CD14-positive monocyte (primary cell): ENCODE results near the gene TATDN3. TPM values are rescaled to one million over a fixed set of nuclear protein-coding genes. Genes with fewer than 3 reads are reported as not detected.

Source experiments
- DNase-seq, 3 donors: peaks; one replicate each; pipeline ENCODE4 v3.0.0-alpha.2; 2011 to 2022
- H2AFZ ChIP-seq: 2 replicates; pipeline ENCODE4 v1.6.0; 2012; ENCODE audit warnings: mild to moderate bottlenecking, low read depth, low read length, inconsistent platforms; ENCODE audit not compliant: insufficient read depth, poor library complexity, severe bottlenecking
- H3K27ac ChIP-seq, 2 donors: 1 replicate in 1 of 2; 2 replicates in 1 of 2; pipeline ENCODE4 v1.5.1; 2012 to 2013; ENCODE audit warnings: low read length in 2 of 2, control low read depth in 1 of 2, inconsistent platforms in 1 of 2, low read depth in 1 of 2, mild to moderate bottlenecking in 1 of 2
- H3K27me3 ChIP-seq, 2 donors: one replicate each; pipeline versions ENCODE4 v1.6.0 to v1.6.1; 2011 to 2013; ENCODE audit warnings: low read length in 2 of 2; ENCODE audit not compliant: control insufficient read depth in 2 of 2, insufficient read depth in 2 of 2
- H3K36me3 ChIP-seq, 2 donors: replicated peaks in 1 of 2; 1 replicate in 1 of 2; 2 replicates in 1 of 2; pipeline versions ENCODE4 v1.5.1 to v1.6.1; 2012 to 2013; ENCODE audit warnings: low read length in 2 of 2, control low read depth in 1 of 2, inconsistent platforms in 1 of 2, mild to moderate bottlenecking in 1 of 2; ENCODE audit not compliant: insufficient read depth in 2 of 2, control insufficient read depth in 1 of 2
- H3K4me1 ChIP-seq, 2 donors: 1 replicate in 1 of 2; 2 replicates in 1 of 2; pipeline versions ENCODE4 v1.5.1 to v1.6.1; 2012 to 2013; ENCODE audit warnings: low read length in 2 of 2, control low read depth in 1 of 2, inconsistent platforms in 1 of 2, mild to moderate bottlenecking in 1 of 2, moderate library complexity in 1 of 2; ENCODE audit not compliant: insufficient read depth in 2 of 2, control insufficient read depth in 1 of 2
- H3K4me2 ChIP-seq: replicated peaks from 2 replicates; pipeline ENCODE3; 2012; ENCODE audit warnings: low read length, moderate library complexity, mild to moderate bottlenecking; ENCODE audit not compliant: poor library complexity, severe bottlenecking; ENCODE audit errors: extremely low read depth
- H3K4me3 ChIP-seq, 3 experiments: fragments of 200-600 bp in 1 of 3; sonication (generic) in 1 of 3; replicated peaks in 1 of 3; 1 replicate in 2 of 3; 2 replicates in 1 of 3; pipeline ENCODE4 v1.5.1; 2011 to 2013; ENCODE audit warnings: low read length in 3 of 3, mild to moderate bottlenecking in 3 of 3, control low read depth in 2 of 3, low read depth in 2 of 3, inconsistent platforms in 1 of 3, moderate library complexity in 1 of 3
- H3K79me2 ChIP-seq: 2 replicates; pipeline ENCODE4 v1.6.0; 2012; ENCODE audit warnings: mild to moderate bottlenecking, control low read depth, inconsistent platforms, low read length, moderate library complexity; ENCODE audit not compliant: insufficient read depth
- H3K9ac ChIP-seq: 2 replicates; pipeline ENCODE4 v1.6.0; 2017; ENCODE audit warnings: low read length, mild to moderate bottlenecking; ENCODE audit not compliant: insufficient read depth, poor library complexity, severe bottlenecking
- H3K9me3 ChIP-seq, 2 donors: replicated peaks in 1 of 2; 1 replicate in 1 of 2; 2 replicates in 1 of 2; pipeline versions ENCODE4 v1.5.1 to v1.6.1; 2012 to 2013; ENCODE audit warnings: low read length in 2 of 2, control low read depth in 1 of 2; ENCODE audit not compliant: control insufficient read depth in 1 of 2, insufficient read depth in 1 of 2
- H4K20me1 ChIP-seq: 2 replicates; pipeline ENCODE4 v1.6.0; 2012; ENCODE audit warnings: mild to moderate bottlenecking, low read length, control low read depth, moderate library complexity; ENCODE audit not compliant: insufficient read depth
- H3K27ac Mint-ChIP-seq, 7 donors: one replicate each; pipeline ENCODE4 v1.8.0; 2020; ENCODE audit warnings: mild to moderate bottlenecking in 7 of 7, mixed read lengths in 7 of 7, moderate library complexity in 6 of 7, inconsistent platforms in 2 of 7
- H3K27me3 Mint-ChIP-seq, 3 donors: one replicate each; pipeline ENCODE4 v1.8.0; 2021 to 2022; ENCODE audit warnings: low read depth in 3 of 3, mild to moderate bottlenecking in 3 of 3, mixed read lengths in 3 of 3, moderate library complexity in 3 of 3, inconsistent platforms in 1 of 3
- H3K36me3 Mint-ChIP-seq, 2 donors: one replicate each; pipeline ENCODE4 v1.8.0; 2020; ENCODE audit warnings: mixed read lengths in 2 of 2, inconsistent platforms in 1 of 2, mild to moderate bottlenecking in 1 of 2
- H3K4me1 Mint-ChIP-seq: one replicate; pipeline ENCODE4 v1.8.0; 2020; ENCODE audit warnings: mild to moderate bottlenecking, mixed read lengths
- H3K4me3 Mint-ChIP-seq, 2 donors: one replicate each; pipeline ENCODE4 v1.8.0; 2020; ENCODE audit warnings: mild to moderate bottlenecking in 2 of 2, mixed read lengths in 2 of 2, moderate library complexity in 1 of 2
- H3K9me3 Mint-ChIP-seq, 7 donors: one replicate each; pipeline ENCODE4 v1.8.0; 2020 to 2022; ENCODE audit warnings: mixed read lengths in 7 of 7, mild to moderate bottlenecking in 6 of 7, moderate library complexity in 6 of 7, inconsistent platforms in 2 of 7
- CTCF ChIP-seq: fragments of 200-600 bp; IDR thresholded peaks from one replicate; pipeline ENCODE4 v1.8.0; 2022; ENCODE audit warnings: antibody characterized with exemption, mild to moderate bottlenecking
- WGBS: methylation state at CpG from one replicate; pipeline ENCODE4 v1.1.5; 2013; ENCODE audit warnings: missing lambda C conversion rate; ENCODE audit not compliant: insufficient coverage; 5-methylcytosine and 5-hydroxymethylcytosine counted together
- intact Hi-C, 2 donors: fragments of 100-400 bp; cut with micrococcal nuclease; formaldehyde crosslinking; loops; one replicate each; pipeline versions ENCODE4 v1.15.0 to v1.15.1; 2023
- polyA plus RNA-seq, 3 donors: library from polyadenylated mRNA; depleted of rRNA in 1 of 3; unstranded in 2 of 3; stranded (reverse) in 1 of 3; fragments of 300-500 nt in 2 of 3; fragments of >200 nt in 1 of 3; fragmentation: Illumina TruSeq in 2 of 3; gene quantifications; 1 replicate in 2 of 3; 2 replicates in 1 of 3; pipeline ENCODE4 v1.2.3, GENCODE V29; 2012 to 2021

Gene TATDN3
- polyA plus RNA-seq, 3 donors = 12.1 to 34.3 (median 31.4) TPM

GRCh38 chr1:212749821-212750535, 41.7 kb upstream of the TATDN3 start:
- WGBS = 33% methylated on average over 4 of the region's 4 CpGs
- peak in 2 of 3 donors; percentile 65 to 82 for DNase-seq
- H3K4me3 Mint-ChIP-seq = no peak overlapping the region
- H3K27ac ChIP-seq = peak overlapping the region in 1 of 2 donors; percentile 24
- H3K79me2 ChIP-seq = peaks cover 50% of the 10 kb centered on the region
- no peaks in the 10 kb centered on the region for H4K20me1 ChIP-seq
- peaks cover 0 to 2% (median 0%) of the 10 kb centered on the region in 7 donors for H3K9me3 Mint-ChIP-seq
- TF ChIP-seq CTCF = peak; percentile 93
- H3K4me1 Mint-ChIP-seq = peaks cover 47% of the 10 kb centered on the region
- H3K27me3 ChIP-seq = no peaks in the 10 kb centered on the region
- H3K36me3 ChIP-seq = peaks cover 0 to 10% of the 10 kb centered on the region in 2 donors
- peaks cover 0 to 2% (median 0%) of the 10 kb centered on the region in 3 donors for H3K27me3 Mint-ChIP-seq
- peaks cover 2 to 4% of the 10 kb centered on the region in 2 donors for H3K36me3 Mint-ChIP-seq
- peak overlapping the region; percentile 7 for H3K4me2 ChIP-seq
- H3K9me3 ChIP-seq = no peaks in the 10 kb centered on the region
- peaks cover 48 to 57% of the 10 kb centered on the region in 2 donors for H3K4me1 ChIP-seq
- peak overlapping the region; percentile 43 to 89 (median 75) for H3K27ac Mint-ChIP-seq
- H2AFZ ChIP-seq = no peak overlapping the region
- intact Hi-C loops = loop anchor here (5.0 kb wide), 3 partner anchors 42 to 107 kb away; partner anchors contain the start of genes NSL1 (in 2 of the 2), TATDN3 (in 2 of the 2) and FLVCR1 (in 1 of the 2)
- H3K4me3 ChIP-seq = peak overlapping the region in 1 of 3 experiments; percentile 7
- H3K9ac ChIP-seq = no peak overlapping the region

GRCh38 chr1:212752252-212752933, 39.3 kb upstream of the TATDN3 start:
- Histone ChIP-seq H3K4me3 (peak overlapping the region; percentile 5 to 74 (median 65)), H3K9me3 (no peaks in the 10 kb centered on the region), H3K4me1 (peaks cover 48 to 57% of the 10 kb centered on the region in 2 donors), H4K20me1 (no peaks in the 10 kb centered on the region), H3K4me2 (peak overlapping the region; percentile 90), H3K79me2 (peaks cover 47% of the 10 kb centered on the region), H3K36me3 (peaks cover 6 to 10% of the 10 kb centered on the region in 2 donors), H3K9ac (no peak overlapping the region), H2AFZ (no peak overlapping the region), H3K27me3 (no peaks in the 10 kb centered on the region), H3K27ac (peak overlapping the region; percentile 64 to 84)
- no CpG with 5 or more reads among the region's 3 CpGs for WGBS
- DNase-seq = peak; percentile 72 to 93 (median 90)
- Mint-ChIP-seq H3K36me3 (peaks cover 6 to 9% of the 10 kb centered on the region in 2 donors), H3K4me3 (peak overlapping the region; percentile 72 to 80), H3K4me1 (peaks cover 48% of the 10 kb centered on the region), H3K9me3 (peaks cover 0 to 2% (median 0%) of the 10 kb centered on the region in 7 donors), H3K27ac (peak overlapping the region; percentile 88 to 97 (median 95)), H3K27me3 (no peaks in the 10 kb centered on the region)
- no peak for TF ChIP-seq CTCF
- intact Hi-C loops = loop anchor here (5.0 kb wide), 3 partner anchors 40 to 105 kb away; partner anchors contain the start of genes NSL1 (in 2 of the 2), TATDN3 (in 2 of the 2) and FLVCR1 (in 1 of the 2)
